A549 (cell line): ENCODE results near the gene UNC5B. TPM values are rescaled to one million over a fixed set of nuclear protein-coding genes. Genes with fewer than 3 reads are reported as not detected.

Experiments
- ATAC-seq, 2 experiments: fragments of 200-7000 bp in 1 of 2; fragments of >200 bp in 1 of 2; cut with Nextera tagmentation in 1 of 2; cut with Tn5 transposase in 1 of 2; 3 replicates each; pipeline versions ENCODE4 v1.8.0 to v1.9.1; 2018 to 2020; ENCODE audit warnings: mild to moderate bottlenecking in 1 of 2, moderate library complexity in 1 of 2
- CTCF ChIA-PET: fragments of 300-600 bp; sonication (Branson Sonifier 250); formaldehyde crosslinking; extraction: SDS; loops from one replicate; lab custom pipeline; 2021; ENCODE audit warnings: antibody characterized with exemption, inconsistent platforms; lab: Yijun Ruan, JAX
- POLR2A ChIA-PET: fragments of 350-600 bp; formaldehyde crosslinking; extraction: SDS; loops from one replicate; lab custom pipeline; 2021; ENCODE audit warnings: antibody characterized with exemption, inconsistent platforms; lab: Yijun Ruan, JAX
- DNase-seq, 2 experiments: peaks; one replicate each; pipeline versions ENCODE4 v3.0.0 to v3.0.0-alpha.2; 2011 to 2016; ENCODE audit warnings: low read depth in 1 of 2, low spot score in 1 of 2
- FAIRE-seq: peaks from 2 replicates; lab custom pipeline; 2011; peaks lifted over from hg19 to GRCh38; lab: Jason Lieb, UNC
- H3K27ac ChIP-seq, 2 experiments: fragments of >200 bp; sonication (Bioruptor Twin); formaldehyde crosslinking; 3 replicates each; pipeline ENCODE4 v1.5.1; 2016 to 2017
- H3K4me1 ChIP-seq: fragments of >200 bp; sonication (Bioruptor Twin); formaldehyde crosslinking; 3 replicates; pipeline ENCODE4 v1.6.1; 2016
- H3K4me2 ChIP-seq: fragments of >200 bp; sonication (Bioruptor Twin); formaldehyde crosslinking; 3 replicates; pipeline ENCODE4 v1.6.1; 2016
- H3K4me3 ChIP-seq: fragments of >200 bp; sonication (Bioruptor Twin); formaldehyde crosslinking; 3 replicates; pipeline ENCODE4 v1.5.1; 2016
- H3K9me3 ChIP-seq: fragments of >200 bp; sonication (Bioruptor Twin); formaldehyde crosslinking; 3 replicates; pipeline ENCODE4 v1.6.1; 2016
- BCL3 ChIP-seq: fragments of >200 bp; sonication (Bioruptor Twin); formaldehyde crosslinking; IDR thresholded peaks from 3 replicates; pipeline ENCODE4 v1.6.1; 2016
- CEBPB ChIP-seq, 2 experiments: fragments of >200 bp in 1 of 2; sonication (Bioruptor Twin) in 1 of 2; formaldehyde crosslinking in 1 of 2; IDR thresholded peaks; 2 replicates each; pipeline ENCODE4 v1.6.1; 2012 to 2016
- CHD4 ChIP-seq: fragments of 200-600 bp; sonication (generic); IDR thresholded peaks from 2 replicates; pipeline ENCODE4 v1.6.1; 2016; ENCODE audit warnings: antibody characterized with exemption, mild to moderate bottlenecking, borderline replicate concordance
- CTCF ChIP-seq: fragments of >200 bp; sonication (Bioruptor Twin); formaldehyde crosslinking; IDR thresholded peaks from 3 replicates; pipeline ENCODE4 v1.5.1; 2016
- E2F6 ChIP-seq: IDR thresholded peaks from 2 replicates; pipeline ENCODE4 v1.6.1; 2012; ENCODE audit warnings: low read depth, borderline replicate concordance
- FOSL2 ChIP-seq, 2 experiments: fragments of 450-650 bp in 1 of 2; fragments of >200 bp in 1 of 2; sonication (Bioruptor Twin) in 1 of 2; formaldehyde crosslinking; IDR thresholded peaks; 2 replicates each; pipeline versions ENCODE4 v1.5.0 to v1.6.1; 2016 to 2020; ENCODE audit warnings: mild to moderate bottlenecking in 1 of 2, moderate library complexity in 1 of 2
- HES2 ChIP-seq: fragments of >200 bp; sonication (Bioruptor Twin); formaldehyde crosslinking; IDR thresholded peaks from 2 replicates; pipeline ENCODE4 v1.6.1; 2016
- HOXB13 ChIP-seq: fragments of 250-450 bp; sonication (Bioruptor Pico); IDR thresholded peaks from 2 replicates; pipeline ENCODE4 v1.5.0; 2020; ENCODE audit warnings: low read depth, mild to moderate bottlenecking, moderate library complexity
- JUN ChIP-seq, 2 experiments: fragments of >200 bp; sonication (Bioruptor Twin); formaldehyde crosslinking; IDR thresholded peaks; 2 replicates in 1 of 2; 3 replicates in 1 of 2; pipeline ENCODE4 v1.6.1; 2016 to 2017
- MAZ ChIP-seq: fragments of 150-350 bp; IDR thresholded peaks from 2 replicates; pipeline ENCODE4 v1.6.1; 2014; ENCODE audit warnings: antibody characterized with exemption, low read depth, low read length, borderline replicate concordance
- MYC ChIP-seq: IDR thresholded peaks from 2 replicates; pipeline ENCODE4 v1.6.1; 2012; ENCODE audit warnings: mild to moderate bottlenecking, inconsistent platforms, low read length, improper control_type of control experiment, borderline replicate concordance
- NFE2L2 ChIP-seq: fragments of 150-350 bp; conservative IDR thresholded peaks from 2 replicates; pipeline ENCODE4 v1.6.1; 2014; ENCODE audit warnings: low read length
- NPAS2 ChIP-seq: fragments of 250-450 bp; sonication (Bioruptor Pico); IDR thresholded peaks from 2 replicates; pipeline ENCODE4 v1.8.0; 2022; ENCODE audit warnings: mild to moderate bottlenecking, moderate library complexity, borderline replicate concordance
- NR3C1 ChIP-seq: fragments of >200 bp; sonication (Bioruptor Twin); formaldehyde crosslinking; IDR thresholded peaks from 3 replicates; pipeline ENCODE4 v1.6.1; 2017
- RAD21 ChIP-seq, 2 experiments: fragments of >200 bp in 1 of 2; sonication (Bioruptor Twin) in 1 of 2; formaldehyde crosslinking in 1 of 2; IDR thresholded peaks in 1 of 2; conservative IDR thresholded peaks in 1 of 2; 2 replicates in 1 of 2; 3 replicates in 1 of 2; pipeline ENCODE4 v1.6.1; 2012 to 2018; ENCODE audit warnings: inconsistent platforms in 1 of 2
- SMC3 ChIP-seq: fragments of >200 bp; sonication (Bioruptor Twin); formaldehyde crosslinking; IDR thresholded peaks from 3 replicates; pipeline ENCODE4 v1.6.1; 2018; ENCODE audit warnings: inconsistent platforms
- TFCP2L1 ChIP-seq: fragments of 250-450 bp; sonication (Bioruptor Pico); IDR thresholded peaks from 2 replicates; pipeline ENCODE4 v1.5.0; 2021; ENCODE audit warnings: mild to moderate bottlenecking
- TP53 ChIP-seq: fragments of 250-450 bp; sonication (Bioruptor Pico); IDR thresholded peaks from 2 replicates; pipeline ENCODE4 v1.5.0; 2021; ENCODE audit warnings: mild to moderate bottlenecking, moderate library complexity
- ZNF302 ChIP-seq: fragments of 250-450 bp; sonication (Bioruptor Pico); IDR thresholded peaks from 2 replicates; pipeline ENCODE4 v1.9.0; 2021; ENCODE audit warnings: inconsistent platforms, mild to moderate bottlenecking, moderate library complexity
- WGBS: methylation state at CpG from one replicate; pipeline ENCODE4 v1.1.6; 2017; ENCODE audit errors: missing lambda C conversion rate; 5-methylcytosine and 5-hydroxymethylcytosine counted together
- polyA plus RNA-seq, 4 experiments: library from polyadenylated mRNA; depleted of rRNA in 3 of 4; stranded (reverse); fragments of >200 nt; fragmentation: RNase III in 1 of 4; extraction: RNeasy Plus Mini Kit Qiagen cat#74134 plus additional on column Dnase treatment in 1 of 4; gene quantifications; 2 replicates in 3 of 4; 3 replicates in 1 of 4; pipeline ENCODE4 v1.2.3, GENCODE V29; 2011 to 2017

UNC5B gene
- polyA plus RNA-seq, 2 of the 4 experiments (the other 2 are of a cell fraction) = 0.14 to 1.0 TPM

GRCh38 chr10:71312811-71313789 is 100.7 kb downstream of the UNC5B start:
- POLR2A ChIA-PET = no interaction called here
- H3K27ac ChIP-seq = no peak overlapping the region
- TF ChIP-seq CHD4 = no peak
- no peak for TF ChIP-seq FOSL2 (IDR thresholded peaks at IDR 0.05)
- TF ChIP-seq FOSL2 (CRISPR knock-in tag; IDR thresholded peaks at IDR 0.05) = no peak
- TF ChIP-seq HES2 = no peak
- TF ChIP-seq HOXB13 (CRISPR knock-in tag) = no peak
- TF ChIP-seq ZNF302 (CRISPR knock-in tag) = no peak
- no peak for TF ChIP-seq BCL3
- no peak for TF ChIP-seq JUN (IDR thresholded peaks at IDR 0.05)
- no peak for TF ChIP-seq NR3C1
- no peak for TF ChIP-seq TP53 (CRISPR knock-in tag)
- no peak for TF ChIP-seq TFCP2L1 (CRISPR knock-in tag)
- TF ChIP-seq SMC3 = no peak
- TF ChIP-seq RAD21 (conservative IDR thresholded peaks at IDR 0.05 in 1 of 2, IDR thresholded peaks at IDR 0.05 in 1 of 2) = no peak
- no peak for TF ChIP-seq MAZ
- TF ChIP-seq NFE2L2 = no peak
- DNase-seq (no peak), FAIRE-seq (no peak), ATAC-seq (peak in 1 of 2 experiments; percentile 35; a peak in 3 of 6 replicates)
- H3K9me3 ChIP-seq = no peaks in the 10 kb centered on the region
- 0 out of 3 replicates have a peak, but pooled peaks cover 3% of the 10 kb centered on the region for H3K4me1 ChIP-seq
- 29% methylated on average over 19 of the region's 19 CpGs for WGBS
- H3K4me3 ChIP-seq = no peak overlapping the region
- CTCF ChIA-PET = interaction anchor here (0.6 to 44.0 kb wide), 49 partner anchors 9 to 1042 kb away, joined by 3 to 977 read pairs (median 4); partner anchors contain the start of genes CDH23, PSAP and VSIR
- H3K4me2 ChIP-seq = no peak overlapping the region

- FAIRE-seq = no peak
Observed at GRCh38 chr10:71314028-71314693, 101.8 kb downstream of the UNC5B start.

More at GRCh38 chr10:71314028-71314693, 101.8 kb downstream of the UNC5B start:
- WGBS = 7% methylated on average over 10 of the region's 21 CpGs
- Histone ChIP-seq H3K9me3 (no peaks in the 10 kb centered on the region), H3K27ac (peak overlapping the region; percentile 39 to 77; a peak in 5 of 6 replicates), H3K4me2 (peak overlapping the region; percentile 73), H3K4me3 (no peak overlapping the region), H3K4me1 (0 out of 3 replicates have a peak, but pooled peaks cover 3% of the 10 kb centered on the region)
- POLR2A ChIA-PET = no interaction called here
- DNase-seq (peak; percentile 55 to 70), ATAC-seq (peak; percentile 52 to 77; a peak in 3 of 6 replicates)
- CTCF ChIA-PET = interaction anchor here (0.6 to 44.0 kb wide), 63 partner anchors 9 to 1041 kb away, joined by 3 to 977 read pairs (median 4); partner anchors contain the start of genes CDH23, PSAP and VSIR
- TF ChIP-seq CEBPB (IDR thresholded peaks at IDR 0.05) (no peak), SMC3 (peak; percentile 86), CTCF (peak; percentile 93), MYC (no peak), RAD21 (conservative IDR thresholded peaks at IDR 0.05 in 1 of 2, IDR thresholded peaks at IDR 0.05 in 1 of 2) (peak; percentile 87 to 98), E2F6 (no peak), NPAS2 (CRISPR knock-in tag) (no peak)
